ENCODE data around the gene ACKR2. TPM values are rescaled to one million over a fixed set of nuclear protein-coding genes. Genes with fewer than 3 reads are reported as not detected.

Gene ACKR2
- total RNA-seq, 1 experiment from 2014 or later: 0.45 TPM

GRCh38 chr3:42914771-42915515 lies 105.7 kb downstream of the ACKR2 start:
- no peak for TF ChIP-seq CTCF (IDR thresholded peaks at IDR 0.05; ENCODE audit: unreplicated experiment)
- no peaks in the 10 kb centered on the region for H3K4me1 Mint-ChIP-seq (ENCODE audit: low read depth, unreplicated experiment)
- no peak overlapping the region for H3K4me3 Mint-ChIP-seq (ENCODE audit: low read depth, unreplicated experiment)
- BruUV-seq (replicated peaks): no TSS peak
- H3K27ac Mint-ChIP-seq (ENCODE audit: unreplicated experiment): no peak overlapping the region
- H3K27me3 Mint-ChIP-seq (ENCODE audit: unreplicated experiment): no peaks in the 10 kb centered on the region
- H3K9me3 Mint-ChIP-seq (ENCODE audit: low read depth, unreplicated experiment): peaks cover 12% of the 10 kb centered on the region
- CTCF ChIA-PET: no interaction called here
- H3K36me3 Mint-ChIP-seq (ENCODE audit: insufficient read depth, unreplicated experiment): peaks cover 4% of the 10 kb centered on the region
- intact Hi-C loops (cut with micrococcal nuclease; ENCODE audit: unreplicated experiment): no loop called here
- no peak for DNase-seq

Other genes with a start within 250 kb of the ACKR2 start
- gene SEC22C, start 227.5 kb upstream of the ACKR2 start, total RNA-seq (2022): 32.1 and 42.3 TPM in 2 replicates
- 23.7 and 25.3 TPM in 2 replicates for gene SS18L2, start 218.6 kb upstream of the ACKR2 start, total RNA-seq (2022)
- gene NKTR, start 208.8 kb upstream of the ACKR2 start, total RNA-seq (2022): 61.3 and 70.0 TPM in 2 replicates
- gene ZBTB47, start 155.7 kb upstream of the ACKR2 start, total RNA-seq (2022): 6.0 and 7.2 TPM in 2 replicates
- not detected in 2 replicates for gene KLHL40, start 123.9 kb upstream of the ACKR2 start, total RNA-seq (2022)
- not detected in 2 replicates for gene HHATL, start 106.6 kb upstream of the ACKR2 start, total RNA-seq (2022)
- 0.66 and 0.68 TPM in 2 replicates for gene CCDC13, start 36.2 kb upstream of the ACKR2 start, total RNA-seq (2022)
- 88.1 and 90.4 TPM in 2 replicates for gene HIGD1A, start 5.0 kb upstream of the ACKR2 start, total RNA-seq (2022)
- gene CYP8B1, start 66.4 kb downstream of the ACKR2 start, total RNA-seq (2022): not detected in 2 replicates
- gene ZNF662, start 96.7 kb downstream of the ACKR2 start, total RNA-seq (2022): 1.1 and 1.2 TPM in 2 replicates
- gene GASK1A, start 169.9 kb downstream of the ACKR2 start, total RNA-seq (2022): 1.6 and 2.3 TPM in 2 replicates